K562 (cell line): ENCODE measurements around the gene NDUFB7. TPM values are rescaled to one million over a fixed set of nuclear protein-coding genes. Genes with fewer than 3 reads are reported as not detected.

Source experiments
- ATAC-seq: fragments of 200-7000 bp; cut with Tn5 transposase; 3 replicates; pipeline ENCODE4 v1.9.1; 2020; ENCODE audit warnings: moderate library complexity
- BruUV-seq: library from RNA; stranded (reverse); fragments of 400-500 nt; replicated peaks from 2 replicates; lab custom pipeline; 2021; lab: Mats Ljungman, UMichigan
- CTCF ChIA-PET: fragments of 300-600 bp; formaldehyde crosslinking; extraction: SDS; loops from one replicate; lab custom pipeline; 2021; ENCODE audit warnings: low intra/inter-chr PET ratio; lab: Yijun Ruan, JAX
- POLR2A ChIA-PET: fragments of 300-600, 350-650 bp; sonication (Branson Sonifier 250); formaldehyde crosslinking; extraction: SDS; loops from one replicate; lab custom pipeline; 2021; ENCODE audit warnings: antibody characterized with exemption, inconsistent platforms; lab: Yijun Ruan, JAX
- DNase-seq, 4 experiments: peaks; one replicate each; pipeline versions ENCODE4 v3.0.0 to v3.0.0-alpha.2; 2011 to 2018; ENCODE audit warnings: low spot score in 3 of 4, mixed read lengths in 3 of 4; ENCODE audit errors: extremely low read depth in 1 of 4
- FAIRE-seq: peaks from 2 replicates; lab custom pipeline; 2011; peaks lifted over from hg19 to GRCh38; lab: Jason Lieb, UNC
- H2AFZ ChIP-seq: 2 replicates; pipeline ENCODE4 v1.6.0; 2011; ENCODE audit warnings: low read depth, low read length, control low read depth, inconsistent platforms
- H3K27ac ChIP-seq: fragments of 200-600 bp; 3 replicates; pipeline ENCODE4 v1.8.0; 2011; ENCODE audit warnings: low read depth, mild to moderate bottlenecking, control low read depth, inconsistent platforms, low read length, moderate library complexity, mixed read lengths; ENCODE audit errors: extremely low read depth
- H3K27me3 ChIP-seq, 2 experiments: fragments of 300-600 bp in 1 of 2; 2 replicates in 1 of 2; 3 replicates in 1 of 2; pipeline versions ENCODE4 v1.6.0 to v1.8.0; 2011; ENCODE audit warnings: inconsistent platforms in 2 of 2, low read length in 2 of 2, mild to moderate bottlenecking in 1 of 2, mixed read lengths in 1 of 2, moderate library complexity in 1 of 2; ENCODE audit not compliant: control insufficient read depth in 2 of 2, insufficient read depth in 2 of 2
- H3K36me3 ChIP-seq: fragments of 300-600 bp; 3 replicates; pipeline ENCODE4 v1.8.0; 2011; ENCODE audit warnings: mild to moderate bottlenecking, low read length, inconsistent platforms; ENCODE audit not compliant: control insufficient read depth, insufficient read depth
- H3K4me1 ChIP-seq, 2 experiments: fragments of 200-600 bp in 1 of 2; replicated peaks in 1 of 2; 2 replicates in 1 of 2; 3 replicates in 1 of 2; pipeline versions ENCODE4 v1.5.1 to v1.8.0; 2011; ENCODE audit warnings: inconsistent platforms in 2 of 2, low read length in 2 of 2, mild to moderate bottlenecking in 1 of 2, mixed read lengths in 1 of 2, moderate library complexity in 1 of 2; ENCODE audit not compliant: control insufficient read depth in 2 of 2, insufficient read depth in 2 of 2
- H3K4me2 ChIP-seq: 2 replicates; pipeline ENCODE4 v1.6.1; 2011; ENCODE audit warnings: low read length, control low read depth, inconsistent platforms, mixed read lengths; ENCODE audit not compliant: insufficient read depth
- H3K4me3 ChIP-seq: fragments of 200-600 bp; sonication (generic), shearing (Covaris generic); 2 replicates; pipeline ENCODE4 v1.5.1; 2016; ENCODE audit warnings: control low read depth, inconsistent platforms
- H3K79me2 ChIP-seq: fragments of 200-600 bp; 3 replicates; pipeline ENCODE4 v1.8.0; 2011; ENCODE audit warnings: low read length, inconsistent platforms; ENCODE audit not compliant: control insufficient read depth, insufficient read depth
- H3K9ac ChIP-seq, 2 experiments: 2 replicates each; pipeline versions ENCODE4 v1.6.0 to v1.6.1; 2011; ENCODE audit warnings: low read depth in 2 of 2, low read length in 2 of 2, control low read depth in 1 of 2, inconsistent platforms in 1 of 2, mild to moderate bottlenecking in 1 of 2, mixed read lengths in 1 of 2; ENCODE audit not compliant: insufficient read depth in 1 of 2
- H3K9me1 ChIP-seq: one replicate; pipeline ENCODE4 v1.6.0; 2011; ENCODE audit warnings: inconsistent platforms, mild to moderate bottlenecking, low read length, moderate library complexity; ENCODE audit not compliant: control insufficient read depth, insufficient read depth
- H3K9me3 ChIP-seq: replicated peaks from 2 replicates; pipeline ENCODE4 v1.5.1; 2011; ENCODE audit warnings: low read depth, low read length, inconsistent platforms; ENCODE audit not compliant: control insufficient read depth, insufficient read depth
- H4K20me1 ChIP-seq: replicated peaks from 2 replicates; pipeline ENCODE4 v1.6.1; 2011; ENCODE audit warnings: low read length, inconsistent platforms, mixed read lengths; ENCODE audit not compliant: control insufficient read depth, insufficient read depth
- BCOR ChIP-seq: fragments of 450-650 bp; IDR thresholded peaks from 2 replicates; pipeline ENCODE4 v1.6.1; 2016
- C11orf30 ChIP-seq: fragments of 450-650 bp; IDR thresholded peaks from 2 replicates; pipeline ENCODE4 v1.6.1; 2016; ENCODE audit warnings: low read depth, mild to moderate bottlenecking
- CHD2 ChIP-seq: IDR thresholded peaks from 2 replicates; pipeline ENCODE4 v1.6.1; 2011; ENCODE audit warnings: low read depth, low read length
- HDAC1 ChIP-seq, 2 experiments: fragments of 450-650 bp; IDR thresholded peaks; 2 replicates each; pipeline ENCODE4 v1.6.1; 2016 to 2017; ENCODE audit warnings: inconsistent platforms in 1 of 2, mild to moderate bottlenecking in 1 of 2, moderate library complexity in 1 of 2
- KHSRP ChIP-seq: fragments of 450-650 bp; IDR thresholded peaks from 2 replicates; pipeline ENCODE4 v1.6.1; 2017
- MTA3 ChIP-seq: fragments of 450-650 bp; formaldehyde crosslinking; IDR thresholded peaks from 2 replicates; pipeline ENCODE4 v1.6.1; 2017; ENCODE audit warnings: mild to moderate bottlenecking, borderline replicate concordance
- NELFE ChIP-seq: IDR thresholded peaks from 2 replicates; pipeline ENCODE4 v1.6.1; 2011; ENCODE audit warnings: mild to moderate bottlenecking; ENCODE audit not compliant: insufficient read depth, insufficient read length
- NR2C2 ChIP-seq, 2 experiments: fragments of 200-800 bp in 1 of 2; sonication (Bioruptor generic) in 1 of 2; sonication (generic) in 1 of 2; formaldehyde crosslinking in 1 of 2; IDR thresholded peaks; 2 replicates each; pipeline versions ENCODE4 v1.6.1 to v1.8.0; 2016 to 2022; ENCODE audit warnings: mild to moderate bottlenecking in 1 of 2, missing compliant biosample characterization in 1 of 2, missing genetic modification characterization in 1 of 2, missing genetic modification reagents in 1 of 2
- PCBP1 ChIP-seq: fragments of 200-400 bp; formaldehyde crosslinking; IDR thresholded peaks from 2 replicates; pipeline ENCODE4 v1.6.1; 2018; ENCODE audit warnings: mild to moderate bottlenecking, low read depth, low read length; ENCODE audit not compliant: poor library complexity, severe bottlenecking
- RBM25 ChIP-seq: fragments of 200-400 bp; formaldehyde crosslinking; IDR thresholded peaks from 2 replicates; pipeline ENCODE4 v1.6.1; 2018; ENCODE audit warnings: low read length, low read depth, moderate library complexity; ENCODE audit not compliant: severe bottlenecking
- SREBF2 ChIP-seq: sonication (generic); formaldehyde crosslinking; IDR thresholded peaks from 2 replicates; pipeline ENCODE4 v1.4.0; 2020; ENCODE audit warnings: mild to moderate bottlenecking, missing genetic modification reagents
- SRSF1 ChIP-seq: fragments of 200-400 bp; formaldehyde crosslinking; IDR thresholded peaks from 2 replicates; pipeline ENCODE4 v1.6.1; 2017; ENCODE audit warnings: mild to moderate bottlenecking, low read depth, low read length, moderate library complexity
- THRB ChIP-seq: fragments of 450-650 bp; formaldehyde crosslinking; conservative IDR thresholded peaks from 2 replicates; pipeline ENCODE4 v1.4.0; 2022; ENCODE audit warnings: mild to moderate bottlenecking, missing genetic modification characterization
- XRCC4 ChIP-seq: IDR thresholded peaks from one replicate; pipeline ENCODE4 v1.6.1; 2011; ENCODE audit not compliant: insufficient read depth, insufficient read length; ENCODE audit errors: extremely low read depth
- ZBTB1 ChIP-seq: sonication (generic); formaldehyde crosslinking; IDR thresholded peaks from 2 replicates; pipeline ENCODE4 v1.8.1; 2023; ENCODE audit warnings: missing genetic modification reagents, low read depth, mild to moderate bottlenecking, borderline replicate concordance
- ZBTB2 ChIP-seq: fragments of 450-650 bp; IDR thresholded peaks from 2 replicates; pipeline ENCODE4 v1.6.1; 2016; ENCODE audit warnings: antibody characterized with exemption
- WGBS: fragments of 100-300 bp; shearing (Covaris generic); methylation state at CpG from one replicate; pipeline ENCODE4 v1.1.6; 2016; ENCODE audit warnings: low coverage, mixed read lengths; ENCODE audit not compliant: insufficient coverage; ENCODE audit errors: missing lambda C conversion rate; 5-methylcytosine and 5-hydroxymethylcytosine counted together
- in situ Hi-C: fragments of 300-500 bp; cut with MboI; formaldehyde crosslinking; loops from 4 replicates; pipeline ENCODE4 v1.15.0; 2018; ENCODE audit warnings: inconsistent platforms, mixed read lengths
- intact Hi-C: fragments of 100-400 bp; cut with micrococcal nuclease; formaldehyde crosslinking; loops from 2 replicates; pipeline ENCODE4 v1.14.2; 2022
- polyA plus RNA-seq, 8 experiments: library from polyadenylated mRNA; depleted of rRNA in 4 of 8; stranded (reverse) in 5 of 8; unstranded in 3 of 8; fragments of >200 nt; fragmentation: Nextera tagmentation in 2 of 8; fragmentation: Illumina TruSeq in 1 of 8; extraction: Ambion mirVana in 2 of 8; extraction: Trizol in 1 of 8; gene quantifications; 2 replicates each; pipeline versions ENCODE4 v1.2.1 to v1.2.3, GENCODE V29; 2011 to 2014; ENCODE audit warnings: inconsistent platforms in 1 of 8, missing spikeins in 1 of 8
- total RNA-seq, 7 experiments: library from RNA; depleted of rRNA in 6 of 7; stranded (reverse); fragments of >200 nt in 6 of 7; fragmentation: Illumina TruSeq in 2 of 7; extraction: Trizol in 2 of 7; gene quantifications; 2 replicates each; pipeline versions ENCODE4 v1.2.1 to v1.2.3, GENCODE V29; 2011 to 2021; ENCODE audit warnings: low replicate concordance in 1 of 7

Gene NDUFB7
- total and polyA plus RNA-seq, 9 of the 15 experiments (the other 6 are each of a cell fraction or from before 2014, with no cell fraction given) = 14.9 to 842 (median 137) TPM

GRCh38 chr19:14611051-14611450, 39.2 kb upstream of the NDUFB7 start (continued):
- TF ChIP-seq KHSRP = no peak
- no peak for TF ChIP-seq PCBP1
- no peak for TF ChIP-seq XRCC4
- TF ChIP-seq SREBF2 = no peak
- TF ChIP-seq C11orf30 = no peak
- no peak for TF ChIP-seq MTA3
- no peak for TF ChIP-seq THRB (CRISPR knock-in tag)

GRCh38 chr19:14606627-14607026, 34.8 kb upstream of the NDUFB7 start:
- FAIRE-seq (no peak), DNase-seq (no peak), ATAC-seq (no peak)
- ChIA-PET POLR2A (no interaction called here), CTCF (no interaction called here)
- Histone ChIP-seq H3K4me2 (no peak overlapping the region), H3K9me3 (no peaks in the 10 kb centered on the region), H4K20me1 (no peaks in the 10 kb centered on the region), H3K9me1 (no peaks in the 10 kb centered on the region), H2AFZ (no peak overlapping the region), H3K27me3 (peaks cover 12 to 24% of the 10 kb centered on the region in 2 experiments; a peak in 3 of 5 replicates), H3K27ac (no peak overlapping the region), H3K9ac (no peak overlapping the region), H3K36me3 (no peaks in the 10 kb centered on the region), H3K4me3 (no peak overlapping the region), H3K79me2 (no peaks in the 10 kb centered on the region), H3K4me1 (no peaks in the 10 kb centered on the region)
- WGBS = 3% methylated on average over 9 of the region's 9 CpGs
- TF ChIP-seq RBM25 (peak; percentile 31), ZBTB2 (no peak), NR2C2 (CRISPR knock-in tag; IDR thresholded peaks at IDR 0.05) (no peak), NR2C2 (tag; IDR thresholded peaks at IDR 0.05) (no peak), ZBTB1 (CRISPR knock-in tag) (no peak), PCBP1 (no peak), NELFE (no peak), CHD2 (no peak), HDAC1 (IDR thresholded peaks at IDR 0.05) (no peak), SRSF1 (no peak), BCOR (peak; percentile 87)
- BruUV-seq = no TSS peak
- in situ Hi-C loops (no loop called here), intact Hi-C loops (no loop called here)
